ENCODE results near the gene NCSTN. TPM values are rescaled to one million over a fixed set of nuclear protein-coding genes. Genes with fewer than 3 reads are reported as not detected.

NCSTN gene
- total and polyA plus RNA-seq, 2 of the 13 experiments (the other 11 are each of a cell fraction or from before 2014, with no cell fraction given) = 44.2 to 247 TPM

DNA sequence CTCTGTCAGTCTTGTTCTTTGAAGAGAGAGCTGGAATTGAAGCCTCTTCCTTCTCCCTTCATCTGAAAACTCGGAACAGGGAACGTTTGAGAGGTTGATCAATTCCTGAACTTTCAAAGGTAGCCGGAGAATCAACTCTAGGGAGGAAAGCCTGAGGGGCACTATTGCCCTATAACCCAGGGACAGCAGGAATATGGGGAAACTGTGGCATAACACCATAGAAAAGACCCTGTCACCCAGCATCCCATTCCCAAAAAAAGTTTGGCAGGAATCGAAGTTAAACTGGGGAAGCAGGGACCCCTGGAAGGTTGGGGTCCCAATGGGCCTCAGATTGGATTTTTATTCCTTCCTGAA is 18.6 kb downstream of the NCSTN start:
- H2AFZ ChIP-seq (ENCODE audit: low read length) = no peak overlapping the region
- no peaks in the 10 kb centered on the region for H3K9me3 ChIP-seq (ENCODE audit: low read length)
- FAIRE-seq (no peak), DNase-seq (ENCODE audit: low spot score) (no peak), ATAC-seq (no peak)
- BruUV-seq (replicated peaks) = no TSS peak
- H4K20me1 ChIP-seq (ENCODE audit: insufficient read depth, low read length) = no peaks in the 10 kb centered on the region
- no peak overlapping the region for H3K4me2 ChIP-seq (ENCODE audit: low read depth, low read length)
- CTCF ChIA-PET (ENCODE audit: low intra/inter-chr PET ratio, low total read pairs) = no interaction called here
- H3K9ac ChIP-seq (ENCODE audit: insufficient read depth, low read depth, low read length) = no peak overlapping the region
- no peaks in the 10 kb centered on the region for H3K27me3 ChIP-seq (ENCODE audit: control insufficient read depth in 1 of 2, insufficient read depth in 2 of 2, low read length in 2 of 2)
- no peak overlapping the region for H3K27ac ChIP-seq (ENCODE audit: extremely low read length, insufficient read depth, low read length)
- H3K36me3 ChIP-seq (replicated peaks in 1 of 2; ENCODE audit: control insufficient read depth in 1 of 2, insufficient read depth in 2 of 2, low read length in 2 of 2) = peaks cover 5 to 17% of the 10 kb centered on the region in 2 experiments
- no peak overlapping the region for H3K4me3 ChIP-seq (replicated peaks in 1 of 3; ENCODE audit: insufficient read depth in 1 of 3, low read depth in 2 of 3, low read length in 3 of 3)
- in situ Hi-C loops (cut with HindIII; ENCODE audit: extremely low pct_ligation_motif_present, low pct_unique_long_range_greater_than_20kb) (no loop called here), intact Hi-C loops (cut with micrococcal nuclease; ENCODE audit: unreplicated experiment) (no loop called here)
- no peaks in the 10 kb centered on the region for H3K79me2 ChIP-seq (ENCODE audit: insufficient read depth, low read length)
- no peak for TF ChIP-seq FOSL1 (CRISPR knock-in tag; IDR thresholded peaks at IDR 0.05; ENCODE audit: borderline replicate concordance)
- no peak for TF ChIP-seq ZNF451 (CRISPR knock-in tag; IDR thresholded peaks at IDR 0.05)
- TF ChIP-seq CHD4 (IDR thresholded peaks at IDR 0.05; ENCODE audit: borderline replicate concordance, low read length) = no peak
- TF ChIP-seq RXRB (CRISPR knock-in tag; IDR thresholded peaks at IDR 0.05; ENCODE audit: borderline replicate concordance) = no peak
- TF ChIP-seq MYNN (CRISPR knock-in tag; IDR thresholded peaks at IDR 0.05; ENCODE audit: low read depth) = no peak
- TF ChIP-seq, protein P1, sequence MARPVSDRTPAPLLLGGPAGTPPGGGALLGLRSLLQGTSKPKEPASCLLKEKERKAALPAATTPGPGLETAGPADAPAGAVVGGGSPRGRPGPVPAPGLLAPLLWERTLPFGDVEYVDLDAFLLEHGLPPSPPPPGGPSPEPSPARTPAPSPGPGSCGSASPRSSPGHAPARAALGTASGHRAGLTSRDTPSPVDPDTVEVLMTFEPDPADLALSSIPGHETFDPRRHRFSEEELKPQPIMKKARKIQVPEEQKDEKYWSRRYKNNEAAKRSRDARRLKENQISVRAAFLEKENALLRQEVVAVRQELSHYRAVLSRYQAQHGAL (CRISPR knock-in tag; IDR thresholded peaks at IDR 0.05; ENCODE audit: not compliant biosample characterization) = no peak
- no peak for TF ChIP-seq GLI4 (CRISPR knock-in tag; IDR thresholded peaks at IDR 0.05; ENCODE audit: borderline replicate concordance)
- TF ChIP-seq ZFP90 (CRISPR knock-in tag; IDR thresholded peaks at IDR 0.05; ENCODE audit: borderline replicate concordance) = no peak
- TF ChIP-seq, protein P2, sequence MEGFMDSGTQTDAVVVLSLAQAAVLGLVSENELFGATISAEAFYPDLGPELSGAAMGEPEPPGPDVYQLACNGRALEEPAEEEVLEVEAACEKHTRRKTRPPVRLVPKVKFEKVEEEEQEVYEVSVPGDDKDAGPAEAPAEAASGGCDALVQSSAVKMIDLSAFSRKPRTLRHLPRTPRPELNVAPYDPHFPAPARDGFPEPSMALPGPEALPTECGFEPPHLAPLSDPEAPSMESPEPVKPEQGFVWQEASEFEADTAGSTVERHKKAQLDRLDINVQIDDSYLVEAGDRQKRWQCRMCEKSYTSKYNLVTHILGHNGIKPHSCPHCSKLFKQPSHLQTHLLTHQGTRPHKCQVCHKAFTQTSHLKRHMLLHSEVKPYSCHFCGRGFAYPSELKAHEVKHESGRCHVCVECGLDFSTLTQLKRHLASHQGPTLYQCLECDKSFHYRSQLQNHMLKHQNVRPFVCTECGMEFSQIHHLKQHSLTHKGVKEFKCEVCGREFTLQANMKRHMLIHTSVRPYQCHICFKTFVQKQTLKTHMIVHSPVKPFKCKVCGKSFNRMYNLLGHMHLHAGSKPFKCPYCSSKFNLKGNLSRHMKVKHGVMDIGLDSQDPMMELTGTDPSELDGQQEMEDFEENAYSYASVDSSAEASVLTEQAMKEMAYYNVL (CRISPR knock-in tag; IDR thresholded peaks at IDR 0.05; ENCODE audit: borderline replicate concordance) = no peak
- no peak for TF ChIP-seq HOXA5 (CRISPR knock-in tag; IDR thresholded peaks at IDR 0.05)
- no peak for TF ChIP-seq RFX5 (IDR thresholded peaks at IDR 0.05; ENCODE audit: low read depth, low read length)
- no peak for TF ChIP-seq ZNF160 (CRISPR knock-in tag; IDR thresholded peaks at IDR 0.05)
- no peak for TF ChIP-seq GATA4 (IDR thresholded peaks at IDR 0.05; ENCODE audit: borderline replicate concordance, low read depth)
- TF ChIP-seq, protein P3, sequence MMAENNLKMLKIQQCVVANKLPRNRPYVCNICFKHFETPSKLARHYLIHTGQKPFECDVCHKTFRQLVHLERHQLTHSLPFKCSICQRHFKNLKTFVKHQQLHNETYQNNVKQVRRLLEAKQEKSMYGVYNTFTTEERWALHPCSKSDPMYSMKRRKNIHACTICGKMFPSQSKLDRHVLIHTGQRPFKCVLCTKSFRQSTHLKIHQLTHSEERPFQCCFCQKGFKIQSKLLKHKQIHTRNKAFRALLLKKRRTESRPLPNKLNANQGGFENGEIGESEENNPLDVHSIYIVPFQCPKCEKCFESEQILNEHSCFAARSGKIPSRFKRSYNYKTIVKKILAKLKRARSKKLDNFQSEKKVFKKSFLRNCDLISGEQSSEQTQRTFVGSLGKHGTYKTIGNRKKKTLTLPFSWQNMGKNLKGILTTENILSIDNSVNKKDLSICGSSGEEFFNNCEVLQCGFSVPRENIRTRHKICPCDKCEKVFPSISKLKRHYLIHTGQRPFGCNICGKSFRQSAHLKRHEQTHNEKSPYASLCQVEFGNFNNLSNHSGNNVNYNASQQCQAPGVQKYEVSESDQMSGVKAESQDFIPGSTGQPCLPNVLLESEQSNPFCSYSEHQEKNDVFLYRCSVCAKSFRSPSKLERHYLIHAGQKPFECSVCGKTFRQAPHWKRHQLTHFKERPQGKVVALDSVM (CRISPR knock-in tag; IDR thresholded peaks at IDR 0.05) = no peak
- TF ChIP-seq, protein P4, sequence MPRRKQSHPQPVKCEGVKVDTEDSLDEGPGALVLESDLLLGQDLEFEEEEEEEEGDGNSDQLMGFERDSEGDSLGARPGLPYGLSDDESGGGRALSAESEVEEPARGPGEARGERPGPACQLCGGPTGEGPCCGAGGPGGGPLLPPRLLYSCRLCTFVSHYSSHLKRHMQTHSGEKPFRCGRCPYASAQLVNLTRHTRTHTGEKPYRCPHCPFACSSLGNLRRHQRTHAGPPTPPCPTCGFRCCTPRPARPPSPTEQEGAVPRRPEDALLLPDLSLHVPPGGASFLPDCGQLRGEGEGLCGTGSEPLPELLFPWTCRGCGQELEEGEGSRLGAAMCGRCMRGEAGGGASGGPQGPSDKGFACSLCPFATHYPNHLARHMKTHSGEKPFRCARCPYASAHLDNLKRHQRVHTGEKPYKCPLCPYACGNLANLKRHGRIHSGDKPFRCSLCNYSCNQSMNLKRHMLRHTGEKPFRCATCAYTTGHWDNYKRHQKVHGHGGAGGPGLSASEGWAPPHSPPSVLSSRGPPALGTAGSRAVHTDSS (CRISPR knock-in tag; conservative IDR thresholded peaks at IDR 0.05) = no peak
- no peak for TF ChIP-seq SPEN (CRISPR knock-in tag; IDR thresholded peaks at IDR 0.05; ENCODE audit: low read depth)
- 98% methylated on average over 4 of the region's 4 CpGs for WGBS (ENCODE audit: low lambda C conversion rate)
- peaks cover 7% of the 10 kb centered on the region; the same call in 1 of the 2 replicates for H3K4me1 ChIP-seq (ENCODE audit: insufficient read depth, low read length)
- POLR2A ChIA-PET = no interaction called here

All from HepG2 (cell line).